PFSK-1 (cell line): ENCODE measurements around the gene RPTOR.

Experiments
- FOXP2 ChIP-seq: optimal IDR thresholded peaks from 2 replicates; pipeline ENCODE3; 2011; ENCODE audit warnings: borderline replicate concordance, control low read depth, inconsistent platforms; ENCODE audit not compliant: insufficient read depth; ENCODE audit errors: extremely low read length, extremely low read depth
- POLR2AphosphoS5 ChIP-seq: IDR thresholded peaks from 2 replicates; pipeline ENCODE4 v1.6.1; 2012; ENCODE audit warnings: low read depth, mild to moderate bottlenecking, control low read depth, low read length, moderate library complexity
- REST ChIP-seq, 2 experiments: IDR thresholded peaks; 2 replicates each; pipeline versions ENCODE4 v1.6.1 to v1.8.0; 2011 to 2012; ENCODE audit warnings: low read depth in 2 of 2, low read length in 2 of 2, control low read depth in 1 of 2, inconsistent platforms in 1 of 2, mild to moderate bottlenecking in 1 of 2, moderate library complexity in 1 of 2; ENCODE audit not compliant: insufficient read depth in 1 of 2
- SIN3A ChIP-seq: IDR thresholded peaks from 2 replicates; pipeline ENCODE4 v1.6.1; 2012; ENCODE audit warnings: mild to moderate bottlenecking, low read length, moderate library complexity, borderline replicate concordance; ENCODE audit not compliant: insufficient read depth
- TAF1 ChIP-seq: IDR thresholded peaks from 2 replicates; pipeline ENCODE4 v1.6.1; 2012; ENCODE audit warnings: low read length, control low read depth, borderline replicate concordance; ENCODE audit not compliant: insufficient read depth

Gene RPTOR

GRCh38 chr17:80682372-80682771 lies 137.7 kb downstream of the RPTOR start:
- TF ChIP-seq FOXP2: no peak
- no peak for TF ChIP-seq POLR2AphosphoS5
- no peak for TF ChIP-seq TAF1
- TF ChIP-seq REST (IDR thresholded peaks at IDR 0.05; ENCODE audit: insufficient read depth in 1 of 2, low read depth in 2 of 2, low read length in 2 of 2): no peak
- TF ChIP-seq SIN3A: no peak

GRCh38 chr17:80683625-80684104 lies 139.0 kb downstream of the RPTOR start:
- TF ChIP-seq POLR2AphosphoS5 (no peak), FOXP2 (no peak), SIN3A (no peak), REST (IDR thresholded peaks at IDR 0.05; ENCODE audit: insufficient read depth in 1 of 2, low read depth in 2 of 2, low read length in 2 of 2) (no peak), TAF1 (no peak)

DNA sequence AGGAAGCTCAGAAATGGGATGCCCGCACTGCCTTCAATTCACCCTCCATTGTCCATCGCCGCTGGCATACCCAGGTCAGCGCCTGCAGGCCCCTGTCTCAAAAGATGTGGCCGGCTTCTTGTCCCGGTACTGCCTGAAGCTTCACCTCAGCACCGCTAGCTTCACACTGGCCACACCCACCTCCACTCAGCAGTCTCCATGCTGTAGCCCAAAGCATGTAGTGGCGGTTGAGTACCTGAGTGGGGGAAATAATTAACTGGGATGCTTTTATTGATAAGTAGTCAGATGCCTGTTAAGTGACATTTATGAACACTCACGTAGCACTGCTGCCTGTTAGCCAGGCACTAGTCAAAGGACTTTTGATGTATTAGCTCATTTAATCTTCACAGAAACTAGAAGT lies 143.2 kb downstream of the RPTOR start:
- TF ChIP-seq REST (IDR thresholded peaks at IDR 0.05; ENCODE audit: insufficient read depth in 1 of 2, low read depth in 2 of 2, low read length in 2 of 2) (no peak), SIN3A (no peak), POLR2AphosphoS5 (no peak), TAF1 (no peak), FOXP2 (no peak)

DNA sequence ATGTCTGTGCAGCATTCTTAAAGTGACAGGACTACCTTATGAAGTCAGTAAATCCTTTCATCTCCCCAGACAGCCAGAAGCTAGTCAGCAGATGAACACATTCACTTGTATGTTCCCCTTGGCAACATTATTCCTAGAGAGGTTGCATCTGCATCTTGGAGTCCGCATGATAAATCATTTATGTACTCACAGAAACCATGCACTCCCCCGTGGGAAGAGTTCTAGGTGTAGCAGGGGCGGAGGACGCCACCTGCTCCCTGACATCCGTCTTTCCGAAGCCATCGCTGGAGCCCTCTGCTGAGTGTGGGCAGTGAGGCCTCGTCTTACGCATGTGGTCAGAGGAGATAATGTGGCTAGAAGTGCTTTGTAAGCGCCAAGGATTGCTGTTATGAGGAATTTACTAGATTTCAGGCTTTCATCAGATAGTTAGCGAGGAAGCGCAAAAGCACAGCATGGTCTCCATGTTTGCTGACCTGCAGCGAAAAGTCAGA lies 144.5 kb downstream of the RPTOR start:
- TF ChIP-seq FOXP2 (no peak), SIN3A (no peak), REST (IDR thresholded peaks at IDR 0.05; ENCODE audit: insufficient read depth in 1 of 2, low read depth in 2 of 2, low read length in 2 of 2) (no peak), TAF1 (no peak)

DNA sequence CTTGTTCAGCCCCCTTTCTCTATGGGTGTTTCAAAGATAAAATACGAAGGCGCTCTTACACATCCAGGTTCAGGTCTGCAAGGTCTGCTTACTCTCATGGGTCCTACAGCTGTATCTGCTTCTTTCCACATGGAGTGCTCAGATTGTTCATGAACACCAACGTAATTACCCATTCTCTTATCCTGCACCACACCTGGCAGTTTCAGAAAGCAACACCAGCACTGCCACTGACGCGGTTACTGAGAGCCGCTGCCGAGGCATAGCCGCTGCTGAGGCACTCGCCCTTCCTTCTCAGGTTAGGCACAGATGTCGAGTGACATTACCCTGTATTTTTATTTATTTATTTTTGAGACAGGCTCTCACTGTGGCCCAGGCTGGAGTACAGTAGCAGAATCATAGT lies 147.1 kb downstream of the RPTOR start:
- TF ChIP-seq POLR2AphosphoS5 (no peak), REST (IDR thresholded peaks at IDR 0.05; ENCODE audit: insufficient read depth in 1 of 2, low read depth in 2 of 2, low read length in 2 of 2) (no peak), FOXP2 (no peak), TAF1 (no peak), SIN3A (no peak)
